ENCODE results near the gene OMP. TPM values are rescaled to one million over a fixed set of nuclear protein-coding genes. Genes with fewer than 3 reads are reported as not detected.

OMP gene
- polyA plus RNA-seq, 1 donor from 2014 or later = not detected

GRCh38 chr11:77150836-77151235 lies 48.2 kb downstream of the OMP start:
- Histone ChIP-seq H3K4me3 (ENCODE audit: low read length) (no peak overlapping the region), H3K9me3 (ENCODE audit: low read length) (no peaks in the 10 kb centered on the region), H2AFZ (ENCODE audit: low read depth, low read length) (no peak overlapping the region), H3K27me3 (ENCODE audit: insufficient read depth, low read depth, low read length) (no peaks in the 10 kb centered on the region), H3K9me2 (ENCODE audit: insufficient read depth, low read length) (no peaks in the 10 kb centered on the region), H3K9ac (ENCODE audit: low read length) (no peak overlapping the region), H3K79me2 (replicated peaks; ENCODE audit: insufficient read depth, low read length) (no peaks in the 10 kb centered on the region), H3F3A (ENCODE audit: insufficient read depth, low read length, poor library complexity, severe bottlenecking) (no peaks in the 10 kb centered on the region), H3K4me2 (ENCODE audit: low read length) (no peak overlapping the region), H4K20me1 (ENCODE audit: insufficient read depth) (no peaks in the 10 kb centered on the region), H3K36me3 (ENCODE audit: insufficient read depth, low read length) (no peaks in the 10 kb centered on the region), H3K27ac (ENCODE audit: low read length) (no peak overlapping the region)
- TF ChIP-seq EP300 (conservative IDR thresholded peaks at IDR 0.05; ENCODE audit: poor library complexity, severe bottlenecking) = no peak
- TF ChIP-seq RAD21 (conservative IDR thresholded peaks at IDR 0.05) = no peak
- TF ChIP-seq, protein P1, sequence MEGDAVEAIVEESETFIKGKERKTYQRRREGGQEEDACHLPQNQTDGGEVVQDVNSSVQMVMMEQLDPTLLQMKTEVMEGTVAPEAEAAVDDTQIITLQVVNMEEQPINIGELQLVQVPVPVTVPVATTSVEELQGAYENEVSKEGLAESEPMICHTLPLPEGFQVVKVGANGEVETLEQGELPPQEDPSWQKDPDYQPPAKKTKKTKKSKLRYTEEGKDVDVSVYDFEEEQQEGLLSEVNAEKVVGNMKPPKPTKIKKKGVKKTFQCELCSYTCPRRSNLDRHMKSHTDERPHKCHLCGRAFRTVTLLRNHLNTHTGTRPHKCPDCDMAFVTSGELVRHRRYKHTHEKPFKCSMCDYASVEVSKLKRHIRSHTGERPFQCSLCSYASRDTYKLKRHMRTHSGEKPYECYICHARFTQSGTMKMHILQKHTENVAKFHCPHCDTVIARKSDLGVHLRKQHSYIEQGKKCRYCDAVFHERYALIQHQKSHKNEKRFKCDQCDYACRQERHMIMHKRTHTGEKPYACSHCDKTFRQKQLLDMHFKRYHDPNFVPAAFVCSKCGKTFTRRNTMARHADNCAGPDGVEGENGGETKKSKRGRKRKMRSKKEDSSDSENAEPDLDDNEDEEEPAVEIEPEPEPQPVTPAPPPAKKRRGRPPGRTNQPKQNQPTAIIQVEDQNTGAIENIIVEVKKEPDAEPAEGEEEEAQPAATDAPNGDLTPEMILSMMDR (IDR thresholded peaks at IDR 0.05; ENCODE audit: poor library complexity, severe bottlenecking) = no peak
- TF ChIP-seq EZH2 (IDR thresholded peaks at IDR 0.05; ENCODE audit: borderline replicate concordance, insufficient read depth, low read length, poor library complexity, severe bottlenecking) = no peak
- TF ChIP-seq, protein P2, sequence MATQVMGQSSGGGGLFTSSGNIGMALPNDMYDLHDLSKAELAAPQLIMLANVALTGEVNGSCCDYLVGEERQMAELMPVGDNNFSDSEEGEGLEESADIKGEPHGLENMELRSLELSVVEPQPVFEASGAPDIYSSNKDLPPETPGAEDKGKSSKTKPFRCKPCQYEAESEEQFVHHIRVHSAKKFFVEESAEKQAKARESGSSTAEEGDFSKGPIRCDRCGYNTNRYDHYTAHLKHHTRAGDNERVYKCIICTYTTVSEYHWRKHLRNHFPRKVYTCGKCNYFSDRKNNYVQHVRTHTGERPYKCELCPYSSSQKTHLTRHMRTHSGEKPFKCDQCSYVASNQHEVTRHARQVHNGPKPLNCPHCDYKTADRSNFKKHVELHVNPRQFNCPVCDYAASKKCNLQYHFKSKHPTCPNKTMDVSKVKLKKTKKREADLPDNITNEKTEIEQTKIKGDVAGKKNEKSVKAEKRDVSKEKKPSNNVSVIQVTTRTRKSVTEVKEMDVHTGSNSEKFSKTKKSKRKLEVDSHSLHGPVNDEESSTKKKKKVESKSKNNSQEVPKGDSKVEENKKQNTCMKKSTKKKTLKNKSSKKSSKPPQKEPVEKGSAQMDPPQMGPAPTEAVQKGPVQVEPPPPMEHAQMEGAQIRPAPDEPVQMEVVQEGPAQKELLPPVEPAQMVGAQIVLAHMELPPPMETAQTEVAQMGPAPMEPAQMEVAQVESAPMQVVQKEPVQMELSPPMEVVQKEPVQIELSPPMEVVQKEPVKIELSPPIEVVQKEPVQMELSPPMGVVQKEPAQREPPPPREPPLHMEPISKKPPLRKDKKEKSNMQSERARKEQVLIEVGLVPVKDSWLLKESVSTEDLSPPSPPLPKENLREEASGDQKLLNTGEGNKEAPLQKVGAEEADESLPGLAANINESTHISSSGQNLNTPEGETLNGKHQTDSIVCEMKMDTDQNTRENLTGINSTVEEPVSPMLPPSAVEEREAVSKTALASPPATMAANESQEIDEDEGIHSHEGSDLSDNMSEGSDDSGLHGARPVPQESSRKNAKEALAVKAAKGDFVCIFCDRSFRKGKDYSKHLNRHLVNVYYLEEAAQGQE (IDR thresholded peaks at IDR 0.05; ENCODE audit: borderline replicate concordance) = no peak

DNA sequence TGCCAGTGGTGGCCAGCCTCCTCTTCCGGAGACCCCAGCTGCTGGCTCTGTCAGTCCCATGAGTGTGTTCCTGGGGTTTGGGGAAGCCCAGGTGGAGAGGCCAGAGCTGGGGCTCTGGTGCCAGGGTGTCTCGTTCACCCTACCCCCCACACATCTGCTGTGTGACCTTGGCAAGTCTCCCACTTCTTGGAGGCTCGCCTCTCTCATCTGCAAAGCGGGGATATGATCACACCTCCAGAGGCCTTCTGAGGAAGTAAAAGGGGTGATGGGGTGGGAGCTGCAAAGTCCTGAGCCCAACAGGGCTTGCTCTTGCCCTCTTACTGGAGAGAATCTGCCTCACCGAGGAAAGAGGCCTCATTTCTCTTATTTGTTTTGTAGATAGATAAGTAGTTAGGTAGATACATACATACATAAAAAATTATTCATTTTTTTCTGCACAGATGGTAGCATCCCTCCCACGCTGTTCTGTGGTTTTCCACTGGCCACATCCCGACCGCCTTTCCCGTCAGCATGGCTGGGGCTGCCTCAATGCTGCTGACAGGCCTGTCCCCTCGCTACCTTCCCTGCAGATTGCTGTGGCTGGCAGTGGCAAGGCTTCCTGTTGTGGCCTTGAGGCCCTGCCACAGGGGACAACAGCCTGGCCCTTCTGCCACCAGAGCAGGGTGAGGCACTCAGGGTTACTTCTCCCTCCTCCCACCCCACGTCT lies 49.3 kb downstream of the OMP start:
- Histone ChIP-seq H3K36me3 (ENCODE audit: insufficient read depth, low read length) (no peaks in the 10 kb centered on the region), H3K4me3 (ENCODE audit: low read length) (no peak overlapping the region), H3K79me2 (replicated peaks; ENCODE audit: insufficient read depth, low read length) (no peaks in the 10 kb centered on the region), H3K27ac (ENCODE audit: low read length) (no peak overlapping the region), H4K20me1 (ENCODE audit: insufficient read depth) (no peaks in the 10 kb centered on the region), H3K27me3 (ENCODE audit: insufficient read depth, low read depth, low read length) (no peaks in the 10 kb centered on the region), H3K9me2 (ENCODE audit: insufficient read depth, low read length) (no peaks in the 10 kb centered on the region), H3K9me3 (ENCODE audit: low read length) (no peaks in the 10 kb centered on the region), H3K4me2 (ENCODE audit: low read length) (no peak overlapping the region), H3F3A (ENCODE audit: insufficient read depth, low read length, poor library complexity, severe bottlenecking) (no peaks in the 10 kb centered on the region), H3K9ac (ENCODE audit: low read length) (no peak overlapping the region), H2AFZ (ENCODE audit: low read depth, low read length) (no peak overlapping the region)
- TF ChIP-seq EP300 (conservative IDR thresholded peaks at IDR 0.05; ENCODE audit: poor library complexity, severe bottlenecking) (no peak), MXI1 (conservative IDR thresholded peaks at IDR 0.05; ENCODE audit: poor library complexity, severe bottlenecking) (no peak), SMC3 (conservative IDR thresholded peaks at IDR 0.05; ENCODE audit: poor library complexity) (no peak), POLR2AphosphoS5 (IDR thresholded peaks at IDR 0.05) (no peak), TAF1 (IDR thresholded peaks at IDR 0.05; ENCODE audit: low read depth) (no peak), RAD21 (conservative IDR thresholded peaks at IDR 0.05) (no peak), EZH2 (IDR thresholded peaks at IDR 0.05; ENCODE audit: borderline replicate concordance, insufficient read depth, low read length, poor library complexity, severe bottlenecking) (no peak)
- TF ChIP-seq, protein P2 (IDR thresholded peaks at IDR 0.05; ENCODE audit: borderline replicate concordance) = no peak
- TF ChIP-seq, protein P1 (IDR thresholded peaks at IDR 0.05; ENCODE audit: poor library complexity, severe bottlenecking) = no peak
